ENCODE data around the gene CASZ1. TPM values are rescaled to one million over a fixed set of nuclear protein-coding genes. Genes with fewer than 3 reads are reported as not detected.

CASZ1 gene
- total and polyA plus RNA-seq, 2 donors (not counting 3 experiments of a cell fraction or from before 2014, with no cell fraction given): 1.5 to 5.2 TPM

- H3K9ac ChIP-seq (replicated peaks; ENCODE audit: extremely low read depth, insufficient read depth, low read length): no peak overlapping the region
- FAIRE-seq: no peak
These were observed 193.5 kb downstream of the CASZ1 start for GRCh38 chr1:10602936-10603335.

More at GRCh38 chr1:10602936-10603335, 193.5 kb downstream of the CASZ1 start:
- ChIA-PET CTCF (interaction anchor here (0.8 kb wide), 1 partner anchor 95 kb away, joined by 3 read pairs; no protein-coding TSS in a partner anchor), POLR2A (no interaction called here)
- Histone ChIP-seq H3K27ac (ENCODE audit: insufficient read depth, low read depth, low read length) (no peak overlapping the region), H3K27me3 (ENCODE audit: control insufficient read depth in 2 of 2, insufficient read depth in 2 of 2, low read length in 2 of 2) (no peaks in the 10 kb centered on the region), H3K36me3 (ENCODE audit: control insufficient read depth in 2 of 2, extremely low read depth in 1 of 2, insufficient read depth in 2 of 2, low read length in 2 of 2) (no peaks in the 10 kb centered on the region), H2AFZ (ENCODE audit: low read depth, low read length) (no peak overlapping the region), H4K20me1 (replicated peaks; ENCODE audit: control insufficient read depth, extremely low read depth, insufficient read depth, low read length) (no peaks in the 10 kb centered on the region), H3K4me2 (ENCODE audit: insufficient read depth, low read length) (no peak overlapping the region), H3K9me1 (replicated peaks; ENCODE audit: control insufficient read depth, extremely low read depth, insufficient read depth, low read length) (no peaks in the 10 kb centered on the region), H3K4me1 (ENCODE audit: control insufficient read depth, extremely low read depth, insufficient read depth, low read length) (no peaks in the 10 kb centered on the region), H3K79me2 (ENCODE audit: control insufficient read depth, insufficient read depth, low read length) (no peaks in the 10 kb centered on the region), H3K4me3 (replicated peaks in 1 of 3; ENCODE audit: insufficient read depth in 1 of 3, low read depth in 1 of 3, low read length in 3 of 3) (no peak overlapping the region), H3K9me3 (replicated peaks; ENCODE audit: control insufficient read depth, insufficient read depth, low read length) (no peaks in the 10 kb centered on the region)
- no peak for DNase-seq (ENCODE audit: low read depth, low spot score)
- dilution Hi-C loops (cut with MboI; ENCODE audit: extremely low pct_ligation_motif_present, low sequenced_read_pairs): no loop called here
- intact Hi-C loops (cut with micrococcal nuclease): no loop called here
- no TSS peak for BruUV-seq (replicated peaks)
- TF ChIP-seq EZH2 (IDR thresholded peaks at IDR 0.05; ENCODE audit: borderline replicate concordance, low read depth, low read length, severe bottlenecking) (no peak), MAX (IDR thresholded peaks at IDR 0.05; ENCODE audit: insufficient read depth, insufficient read length) (no peak), GATA2 (IDR thresholded peaks at IDR 0.05; ENCODE audit: insufficient read depth, insufficient read length, low read depth, low read length) (no peak), POLR2A (IDR thresholded peaks at IDR 0.05; ENCODE audit: low read depth, low read length) (no peak), CTCF (IDR thresholded peaks at IDR 0.05; ENCODE audit: extremely low read depth in 1 of 2, insufficient read depth in 1 of 2, low read depth in 1 of 2, low read length in 2 of 2) (no peak), MYC (IDR thresholded peaks at IDR 0.05; ENCODE audit: low read depth, low read length) (no peak), POLR2AphosphoS5 (IDR thresholded peaks at IDR 0.05; ENCODE audit: insufficient read depth, low read depth, low read length) (no peak), JUN (IDR thresholded peaks at IDR 0.05; ENCODE audit: borderline replicate concordance, insufficient read depth, insufficient read length, low read depth) (no peak), FOS (IDR thresholded peaks at IDR 0.05; ENCODE audit: borderline replicate concordance, insufficient read depth, low read length) (no peak)
